A204.1 (cell line): Measurements from ENCODE around the gene UVRAG.

Experiments
- FAIRE-seq: peaks from 2 replicates; lab custom pipeline; 2012; peaks lifted over from hg19 to GRCh38; lab: Jason Lieb, UNC

UVRAG gene

GRCh38 chr11:76119779-76120178 lies 304.8 kb downstream of the UVRAG start:
- FAIRE-seq, result no peak

GRCh38 chr11:76120513-76121101 lies 305.6 kb downstream of the UVRAG start:
- no peak for FAIRE-seq

- no peak for FAIRE-seq
These were observed 308.2 kb downstream of the UVRAG start for GRCh38 chr11:76123248-76123647.

GRCh38 chr11:76124905-76125770 lies 310.1 kb downstream of the UVRAG start:
- FAIRE-seq, result no peak

GRCh38 chr11:76129729-76130128 lies 314.7 kb downstream of the UVRAG start:
- FAIRE-seq, result no peak

- no peak for FAIRE-seq
These were observed 316.1 kb downstream of the UVRAG start for GRCh38 chr11:76131142-76131541.

GRCh38 chr11:76131671-76132631 lies 316.9 kb downstream of the UVRAG start:
- FAIRE-seq, result no peak

GRCh38 chr11:76134239-76134638 lies 319.2 kb downstream of the UVRAG start:
- FAIRE-seq, result no peak

GRCh38 chr11:76135491-76135890 lies 320.5 kb downstream of the UVRAG start:
- no peak for FAIRE-seq

GRCh38 chr11:76139314-76139713 lies 324.3 kb downstream of the UVRAG start:
- no peak for FAIRE-seq

GRCh38 chr11:76140912-76141574 lies 326.0 kb downstream of the UVRAG start:
- no peak for FAIRE-seq

- FAIRE-seq, result no peak
These were observed 327.0 kb downstream of the UVRAG start for GRCh38 chr11:76141901-76142588.

- FAIRE-seq, result no peak
These were observed 328.3 kb downstream of the UVRAG start for GRCh38 chr11:76143274-76143673.

GRCh38 chr11:76147106-76147740 lies 332.2 kb downstream of the UVRAG start:
- no peak for FAIRE-seq

GRCh38 chr11:76148231-76148630 lies 333.2 kb downstream of the UVRAG start:
- no peak for FAIRE-seq

GRCh38 chr11:76148941-76149613 lies 334.1 kb downstream of the UVRAG start:
- no peak for FAIRE-seq

- FAIRE-seq, result no peak
These were observed 334.7 kb downstream of the UVRAG start for GRCh38 chr11:76149713-76150112.

- FAIRE-seq, result no peak
These were observed 335.1 kb downstream of the UVRAG start for GRCh38 chr11:76150141-76150540.

- FAIRE-seq, result no peak
These were observed 336.6 kb downstream of the UVRAG start for GRCh38 chr11:76151556-76152085.

GRCh38 chr11:76152086-76152681 lies 337.2 kb downstream of the UVRAG start:
- FAIRE-seq, result no peak
